GM19099 (cell line): ENCODE measurements around the gene SLC6A5.

ENCODE experiments used
- POLR2A ChIP-seq: IDR thresholded peaks from 3 replicates; pipeline ENCODE4 v1.6.1; 2011; ENCODE audit warnings: low read depth; ENCODE audit not compliant: insufficient read length; ENCODE audit errors: extremely low read depth

The SLC6A5 gene

DNA sequence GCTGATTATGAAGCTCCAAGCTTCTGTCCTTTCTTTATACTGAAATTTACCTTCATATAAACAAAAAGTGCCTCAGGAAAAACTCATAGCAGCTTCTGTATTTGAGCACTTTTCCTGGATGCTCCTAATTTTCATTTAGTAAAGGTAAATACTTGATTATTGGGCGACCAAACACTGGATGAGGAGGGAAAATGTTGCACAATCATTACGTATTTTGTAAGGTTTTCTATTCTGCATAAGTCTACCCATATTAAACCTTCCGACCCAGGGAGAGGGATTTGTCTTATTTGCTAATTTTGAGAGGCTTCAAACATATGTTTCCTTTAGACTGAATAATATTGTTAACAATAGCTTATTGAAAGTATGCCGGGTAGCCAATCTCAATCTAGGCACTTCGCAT is 4.3 kb upstream of the SLC6A5 start:
- TF ChIP-seq POLR2A = no peak

- TF ChIP-seq POLR2A = no peak
Observed at GRCh38 chr11:20596205-20597153, 2.9 kb upstream of the SLC6A5 start.

- TF ChIP-seq POLR2A = no peak
Observed at GRCh38 chr11:20597154-20597679, 2.2 kb upstream of the SLC6A5 start.

- no peak for TF ChIP-seq POLR2A
Observed at GRCh38 chr11:20597680-20598484, 1.5 kb upstream of the SLC6A5 start.

DNA sequence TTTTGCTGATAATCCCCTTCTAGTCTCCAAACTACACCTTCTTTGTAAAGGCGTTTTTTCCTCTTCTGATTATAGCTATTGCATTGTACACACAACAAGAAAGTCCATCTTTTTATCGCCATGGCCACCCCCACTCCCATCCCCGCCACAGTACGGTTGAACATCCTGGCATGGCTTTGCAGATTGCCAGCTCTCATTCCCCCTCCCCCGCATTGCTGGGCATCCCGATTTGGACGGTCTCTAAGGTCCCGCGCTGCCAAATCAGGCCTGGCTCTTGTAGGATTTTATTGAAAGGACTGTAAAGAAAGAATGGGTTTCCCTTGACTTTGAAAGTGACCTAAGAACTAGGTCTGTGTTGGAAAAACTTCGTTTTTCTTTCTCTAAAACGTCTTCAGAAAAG is 916 bp upstream of the SLC6A5 start:
- no peak for TF ChIP-seq POLR2A

- TF ChIP-seq POLR2A = no peak
Observed at GRCh38 chr11:20600020-20600346, 575 bp downstream of the SLC6A5 start.

- TF ChIP-seq POLR2A = no peak
Observed at GRCh38 chr11:20600551-20600950, 1.1 kb downstream of the SLC6A5 start.

GRCh38 chr11:20601221-20601914 is 2.0 kb downstream of the SLC6A5 start:
- no peak for TF ChIP-seq POLR2A

GRCh38 chr11:20604295-20604803 is 4.9 kb downstream of the SLC6A5 start:
- TF ChIP-seq POLR2A = no peak

DNA sequence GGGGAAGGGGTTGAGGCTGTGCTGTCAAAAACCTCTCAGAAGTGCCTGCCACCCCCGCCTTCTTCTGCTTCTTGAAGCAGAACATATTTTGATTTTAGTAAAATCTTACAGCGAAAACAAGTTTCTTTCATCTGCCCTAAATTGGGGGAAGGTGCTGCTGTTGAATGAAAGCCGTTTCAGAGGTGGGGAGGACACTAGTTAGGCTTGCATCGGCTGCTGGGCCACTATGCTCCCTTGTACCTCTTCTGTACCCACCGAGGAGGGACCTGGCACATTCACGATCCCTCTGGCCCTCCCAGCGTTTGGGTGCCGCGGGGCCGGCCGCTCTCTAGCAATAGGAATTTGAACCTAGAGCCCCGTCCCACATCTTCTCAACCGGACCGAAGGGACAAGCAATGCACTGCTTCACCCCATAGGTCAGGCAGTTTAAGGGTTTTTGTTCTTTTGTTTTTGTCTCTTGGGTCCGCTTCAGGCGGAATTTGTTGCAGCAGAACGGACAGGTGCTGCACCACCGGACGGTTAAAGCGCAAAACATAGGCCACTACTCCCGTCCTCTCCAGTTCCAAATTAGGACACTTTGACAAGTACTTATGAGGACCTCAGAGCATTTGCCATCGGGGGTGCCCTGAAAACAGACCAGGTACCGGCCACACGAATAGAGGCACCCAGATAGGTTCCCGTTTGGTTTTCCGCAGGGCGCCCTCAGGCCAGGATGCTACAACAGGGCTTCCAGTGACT is 5.6 kb downstream of the SLC6A5 start:
- TF ChIP-seq POLR2A = no peak

DNA sequence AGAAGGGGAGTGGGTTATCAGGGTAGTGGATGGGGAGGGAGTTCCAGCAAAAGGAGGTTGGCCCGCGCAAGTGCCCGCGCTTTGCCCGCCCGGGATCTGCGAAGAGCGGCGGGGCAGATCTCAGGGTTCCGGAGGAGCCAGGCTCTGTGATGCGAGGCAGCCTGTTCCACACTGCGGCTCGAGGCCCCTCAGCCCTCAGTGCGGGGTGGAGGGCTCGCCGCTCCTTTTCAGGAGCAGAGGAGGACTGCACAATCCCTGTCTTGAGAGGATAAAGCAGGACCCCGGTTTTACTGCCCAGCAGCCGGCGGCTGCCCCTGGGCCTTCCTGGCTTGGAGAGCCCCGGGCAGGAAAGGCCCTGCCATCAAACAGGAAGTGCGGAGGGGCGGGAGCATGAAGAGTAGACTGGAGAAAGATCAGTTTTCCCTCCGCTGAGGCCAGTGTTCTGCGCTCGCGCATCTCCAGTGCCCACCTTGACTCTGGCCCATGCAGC is 6.2 kb downstream of the SLC6A5 start:
- TF ChIP-seq POLR2A = no peak

- no peak for TF ChIP-seq POLR2A
Observed at GRCh38 chr11:20608934-20609333, 9.5 kb downstream of the SLC6A5 start.

DNA sequence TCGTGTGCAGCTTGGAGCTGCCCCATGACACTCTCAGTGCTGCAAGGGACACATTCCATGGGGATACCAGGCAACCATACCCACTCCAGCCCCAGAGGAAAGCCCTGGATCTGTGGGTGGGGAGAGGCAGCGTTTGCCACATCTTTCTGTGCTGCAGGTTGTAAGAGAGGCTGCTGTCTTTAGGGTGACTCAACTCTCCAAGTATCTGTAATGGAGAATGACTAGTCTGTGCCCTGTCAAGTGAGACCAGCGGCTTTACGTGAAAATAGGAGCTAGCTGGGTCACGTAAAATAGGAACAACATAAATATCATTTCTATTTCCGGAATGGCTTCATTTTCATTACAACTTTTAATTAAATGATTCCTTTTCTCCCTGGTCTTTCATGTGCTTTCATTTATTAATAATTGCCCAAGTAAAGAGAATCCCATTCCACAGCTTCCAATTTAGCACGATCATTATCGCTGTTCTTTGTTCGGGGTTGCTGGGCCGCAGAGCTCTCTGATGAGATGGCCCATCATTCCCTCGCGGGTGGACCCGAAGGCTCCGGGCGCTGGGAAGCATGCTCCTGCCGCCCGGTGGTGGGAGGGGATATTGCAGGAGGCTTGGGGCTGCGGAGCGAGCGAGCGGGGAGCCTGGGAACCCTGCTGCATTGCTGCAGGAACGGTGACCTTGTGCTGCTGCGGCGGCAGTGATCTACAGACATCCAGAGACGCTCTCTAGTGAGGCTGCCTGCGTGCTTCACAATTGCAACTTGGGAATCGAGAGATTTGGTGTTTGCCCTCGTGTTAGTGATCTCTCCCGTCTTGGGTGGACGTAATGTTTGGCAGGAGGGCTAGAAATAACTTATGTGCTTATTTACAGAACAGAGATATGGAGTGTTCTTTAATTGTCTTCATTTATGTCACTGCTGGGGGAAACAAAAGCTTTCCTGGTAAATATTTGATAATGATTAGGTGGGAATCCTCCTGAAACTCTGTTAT is 10.6 kb downstream of the SLC6A5 start:
- TF ChIP-seq POLR2A = no peak
